Esophagus (tissue), 2 donors: ENCODE measurements around the gene MEDAG. TPM values are rescaled to one million over a fixed set of nuclear protein-coding genes. Genes with fewer than 3 reads are reported as not detected.
"Not testable (repeated sequence)": the region's sequence is repeated elsewhere in the genome, so short reads cannot be mapped to it uniquely, and the experiment has no call there.

Source experiments
- H3K27ac ChIP-seq, 2 donors: one replicate each; pipeline ENCODE4 v1.5.1; 2013; ENCODE audit warnings: low read depth in 2 of 2, mild to moderate bottlenecking in 2 of 2, inconsistent platforms in 1 of 2, low read length in 1 of 2, moderate library complexity in 1 of 2
- H3K27me3 ChIP-seq, 2 donors: one replicate each; pipeline ENCODE4 v1.6.1; 2013; ENCODE audit warnings: low read length in 2 of 2, control low read depth in 1 of 2, mild to moderate bottlenecking in 1 of 2; ENCODE audit not compliant: insufficient read depth in 2 of 2, control insufficient read depth in 1 of 2
- H3K36me3 ChIP-seq, 2 donors: one replicate each; pipeline ENCODE4 v1.6.1; 2013; ENCODE audit warnings: low read length in 1 of 2; ENCODE audit not compliant: control insufficient read depth in 2 of 2, insufficient read depth in 2 of 2
- H3K4me1 ChIP-seq, 2 donors: one replicate each; pipeline ENCODE4 v1.6.1; 2013; ENCODE audit warnings: low read length in 1 of 2; ENCODE audit not compliant: control insufficient read depth in 2 of 2, insufficient read depth in 2 of 2
- H3K4me3 ChIP-seq, 2 donors: one replicate each; pipeline ENCODE4 v1.5.1; 2013; ENCODE audit warnings: low read length in 2 of 2, mild to moderate bottlenecking in 2 of 2, low read depth in 1 of 2, moderate library complexity in 1 of 2
- H3K9me3 ChIP-seq, 2 donors: one replicate each; pipeline ENCODE4 v1.6.1; 2013; ENCODE audit warnings: mild to moderate bottlenecking in 2 of 2, low read depth in 1 of 2, low read length in 1 of 2, moderate library complexity in 1 of 2; ENCODE audit not compliant: control insufficient read depth in 2 of 2, insufficient read depth in 1 of 2
- WGBS, 2 donors: extraction: QIAGEN DNeasy Blood & Tissue Kit; methylation state at CpG; one replicate each; pipeline ENCODE4 v1.1.7; 2013; 5-methylcytosine and 5-hydroxymethylcytosine counted together
- polyA plus RNA-seq, 2 donors: library from polyadenylated mRNA; stranded (reverse); fragments of 200-250 nt; gene quantifications; one replicate each; pipeline ENCODE4 v1.2.3, GENCODE V29; 2013
- donor health status: healthy with polysubstance abuse.
- donor health status: Bipolar disorder and iron deficiency.

Gene MEDAG
- polyA plus RNA-seq, 2 donors = 1.5 to 1.7 TPM

DNA sequence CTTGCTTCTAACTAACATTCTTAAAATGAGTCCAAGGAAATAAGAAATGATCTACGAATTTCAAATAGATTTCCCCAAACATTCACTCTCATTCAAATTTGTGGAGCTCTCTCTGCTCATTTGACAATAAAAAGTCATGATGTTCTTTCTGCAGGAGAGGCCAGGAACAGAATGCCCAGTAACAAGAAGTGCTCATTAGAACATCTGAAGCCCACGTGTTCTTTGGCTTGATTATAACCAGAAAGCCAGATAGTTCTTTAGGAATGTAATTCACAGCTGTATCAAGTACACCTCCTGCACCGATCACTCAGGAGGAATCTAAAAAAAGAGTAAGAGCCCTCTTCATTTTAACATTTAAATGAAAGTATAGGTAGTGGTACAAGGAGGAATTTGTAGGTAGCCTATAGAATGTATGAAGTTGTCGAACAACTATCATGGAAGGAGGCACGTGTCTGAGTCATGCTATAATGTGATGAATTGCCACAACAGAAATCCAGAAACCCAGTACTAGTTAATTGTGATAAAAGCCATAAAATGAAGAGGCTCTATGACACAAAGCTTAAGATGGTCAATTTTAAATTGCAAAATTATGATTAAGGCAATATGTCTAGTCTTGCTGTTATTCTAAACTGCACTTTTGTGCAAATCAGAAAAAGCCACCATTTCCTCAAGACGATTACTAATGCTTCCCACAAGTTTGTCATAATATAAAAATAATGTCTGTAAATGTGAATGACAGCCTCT is 12.8 kb downstream of the MEDAG start:
- Histone ChIP-seq H3K27me3 (no peaks in the 10 kb centered on the region), H3K4me3 (no peak overlapping the region), H3K27ac (no peak overlapping the region), H3K9me3 (no peaks in the 10 kb centered on the region), H3K36me3 (no peaks in the 10 kb centered on the region), H3K4me1 (peaks cover 0 to 5% of the 10 kb centered on the region in 2 donors)
- WGBS, 2 donors = 71 to 73% methylated on average over 6 of the region's 6 CpGs

DNA sequence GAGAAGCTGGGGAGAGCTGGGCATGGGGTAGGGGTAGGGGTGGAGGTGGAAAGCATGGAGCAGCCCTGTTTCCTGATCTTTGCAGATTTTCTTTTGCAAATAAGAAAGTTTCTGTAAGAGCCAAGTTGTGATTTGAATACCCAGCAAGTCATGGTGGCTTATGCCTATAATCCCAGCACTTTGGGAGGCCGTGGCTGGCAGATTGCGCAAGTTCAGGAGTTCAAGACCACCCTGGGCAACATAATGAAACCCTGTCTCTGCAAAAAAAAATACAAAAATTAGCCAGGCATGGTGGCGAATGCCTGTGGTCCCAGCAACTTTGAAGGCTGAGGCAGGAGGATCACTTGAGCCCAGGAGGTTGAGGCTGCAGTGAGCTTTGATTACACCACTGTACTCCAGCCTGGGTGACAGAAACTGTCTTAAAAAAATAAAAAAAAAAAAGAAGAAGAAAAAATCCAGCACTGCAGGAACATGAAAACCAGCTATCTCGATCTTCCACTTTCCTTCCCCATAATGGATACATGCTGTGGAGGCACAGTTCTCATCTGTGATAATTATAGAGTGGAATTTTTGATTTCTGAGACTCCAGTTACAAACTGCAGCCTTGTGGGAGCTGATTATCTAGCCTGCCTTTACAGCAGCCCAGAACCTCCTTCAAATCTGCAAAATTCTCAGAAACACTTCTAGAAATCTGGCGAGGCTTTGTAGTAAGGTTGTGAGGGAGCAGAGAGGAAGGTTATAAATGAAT is 14.3 kb downstream of the MEDAG start:
- H3K4me1 ChIP-seq = peaks cover 0 to 5% of the 10 kb centered on the region in 2 donors
- no peaks in the 10 kb centered on the region for H3K27me3 ChIP-seq
- no peak overlapping the region for H3K4me3 ChIP-seq
- no peaks in the 10 kb centered on the region for H3K36me3 ChIP-seq
- no peaks in the 10 kb centered on the region for H3K9me3 ChIP-seq
- H3K27ac ChIP-seq = no peak overlapping the region
- 87 to 88% methylated on average over 5 of the region's 5 CpGs for WGBS, 2 donors

DNA sequence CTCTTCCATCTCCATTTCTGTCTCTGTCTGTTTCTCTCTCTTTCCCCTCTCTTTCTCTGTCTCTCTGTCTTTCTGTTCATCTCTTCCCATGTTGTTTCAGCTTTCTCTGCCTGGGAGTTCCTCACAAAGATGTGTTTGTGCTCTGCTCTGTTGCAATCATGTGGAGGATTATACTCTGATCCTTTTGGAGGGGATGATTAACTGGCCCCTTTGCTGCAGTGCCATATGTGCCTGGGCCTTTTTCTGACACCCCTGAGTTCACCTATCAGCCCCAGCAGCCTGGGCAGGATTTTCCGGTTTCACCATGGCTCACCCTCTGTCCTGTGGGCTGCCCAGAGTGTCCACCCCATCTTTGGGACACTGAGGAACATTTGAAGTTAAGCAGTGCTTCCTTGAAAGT is 17.3 kb downstream of the MEDAG start:
- Histone ChIP-seq H3K27ac (peak overlapping the region; percentile 75 to 91), H3K9me3 (no peaks in the 10 kb centered on the region), H3K27me3 (no peaks in the 10 kb centered on the region), H3K4me1 (peaks cover 0 to 2% of the 10 kb centered on the region in 2 donors), H3K4me3 (no peak overlapping the region), H3K36me3 (no peaks in the 10 kb centered on the region)
- WGBS, 2 donors = 57 to 68% methylated on average over 1 of the region's 1 CpG

DNA sequence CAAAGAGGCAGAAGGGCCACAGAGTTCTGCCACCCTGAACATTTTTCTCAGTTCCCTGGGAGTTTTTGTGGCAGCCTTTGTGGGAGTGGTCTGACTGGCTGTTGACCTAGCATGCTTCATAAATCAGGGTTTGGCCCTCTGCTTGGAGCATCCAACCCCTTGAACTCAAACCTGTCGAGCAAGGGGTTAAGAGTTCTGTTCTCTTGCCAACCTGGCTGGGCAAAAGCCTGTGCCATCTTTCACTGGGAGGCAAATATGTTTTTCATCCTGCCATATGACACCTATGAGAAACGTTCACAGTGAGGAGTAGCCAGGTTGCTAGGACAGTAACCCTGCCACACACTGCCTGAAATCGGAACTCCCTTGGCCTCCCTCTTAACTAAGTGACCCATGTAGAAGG is 18.6 kb downstream of the MEDAG start:
- Histone ChIP-seq H3K27me3 (no peaks in the 10 kb centered on the region), H3K27ac (peak overlapping the region; percentile 88 to 92), H3K4me3 (no peak overlapping the region), H3K36me3 (no peaks in the 10 kb centered on the region), H3K9me3 (no peaks in the 10 kb centered on the region), H3K4me1 (peaks cover 0 to 7% of the 10 kb centered on the region in 2 donors)
- 49 to 57% methylated on average over 3 of the region's 3 CpGs for WGBS, 2 donors

DNA sequence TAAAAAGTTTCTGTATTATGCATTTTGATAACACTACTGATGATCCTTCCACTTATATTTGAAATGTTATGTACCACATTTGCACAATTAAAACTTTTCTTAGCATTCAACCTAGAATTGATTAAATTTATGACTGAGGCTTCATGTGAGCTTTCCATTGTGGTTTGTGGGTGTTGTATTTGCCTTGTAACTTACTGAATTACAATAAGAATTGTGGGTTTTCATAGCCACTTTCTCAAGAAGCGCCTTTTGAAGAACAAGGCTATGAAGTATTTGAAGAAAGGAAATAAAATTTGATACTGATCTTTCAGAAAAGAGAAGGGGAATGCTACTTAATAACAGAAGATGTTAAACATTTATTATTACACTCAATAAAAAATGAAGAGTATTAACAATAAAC is 19.4 kb downstream of the MEDAG start:
- Histone ChIP-seq H3K9me3 (no peaks in the 10 kb centered on the region), H3K36me3 (no peaks in the 10 kb centered on the region), H3K27ac (peak overlapping the region in 1 of 2 donors; percentile 18), H3K4me1 (peaks cover 0 to 7% of the 10 kb centered on the region in 2 donors), H3K4me3 (no peak overlapping the region), H3K27me3 (no peaks in the 10 kb centered on the region)
- WGBS, 2 donors = 88 to 95% methylated on average over 1 of the region's 1 CpG

DNA sequence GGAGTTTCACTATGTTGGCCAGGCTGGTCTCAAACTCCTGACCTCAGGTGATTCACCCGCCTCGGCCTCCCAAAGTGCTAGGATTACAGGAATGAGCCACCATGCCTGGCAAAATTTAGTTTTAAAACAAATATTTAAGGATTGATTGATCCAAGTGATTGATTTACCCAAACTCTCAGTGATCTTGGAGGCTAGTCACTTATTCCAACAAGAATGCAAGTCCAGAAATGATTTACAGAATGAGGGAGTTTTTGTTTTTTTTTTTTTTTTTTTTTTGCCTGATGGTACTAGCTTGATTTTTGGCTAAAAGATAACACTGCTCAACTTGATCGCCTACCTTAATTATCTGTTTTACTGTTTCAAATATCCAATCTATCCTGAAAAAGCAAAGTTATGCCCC is 20.7 kb downstream of the MEDAG start:
- WGBS, 2 donors = 77 to 92% methylated on average over 3 of the region's 3 CpGs
- Histone ChIP-seq H3K4me3 (no peak overlapping the region), H3K9me3 (no peaks in the 10 kb centered on the region), H3K27ac (no peak overlapping the region), H3K27me3 (no peaks in the 10 kb centered on the region), H3K4me1 (peaks cover 0 to 7% of the 10 kb centered on the region in 2 donors), H3K36me3 (no peaks in the 10 kb centered on the region)

DNA sequence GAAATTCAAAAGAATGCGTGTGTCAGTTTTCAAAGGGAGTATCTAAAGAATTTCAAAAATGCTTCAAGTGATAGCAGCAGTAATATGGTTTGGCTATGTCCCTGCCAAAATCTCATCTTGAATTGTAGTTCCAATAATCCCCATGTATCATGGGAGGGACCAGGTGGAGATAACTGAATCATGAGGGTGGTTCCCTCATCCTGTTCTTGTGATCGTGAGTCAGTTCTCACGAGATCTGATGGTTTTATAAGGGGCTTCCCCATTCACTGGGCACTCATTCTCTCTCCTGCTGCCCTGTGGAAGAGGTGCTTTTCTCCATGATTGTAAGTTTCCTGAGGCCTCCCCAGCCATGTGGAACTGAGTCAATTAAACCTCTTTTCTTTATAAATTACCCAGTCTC is 21.1 kb downstream of the MEDAG start:
- not testable (repeated sequence) for H3K4me1 ChIP-seq, H3K4me3 ChIP-seq, H3K36me3 ChIP-seq, H3K27me3 ChIP-seq, H3K9me3 ChIP-seq
- H3K27ac ChIP-seq = peak overlapping the region; percentile 11 to 34
- WGBS, 2 donors = 64 to 69% methylated on average over 3 of the region's 3 CpGs

DNA sequence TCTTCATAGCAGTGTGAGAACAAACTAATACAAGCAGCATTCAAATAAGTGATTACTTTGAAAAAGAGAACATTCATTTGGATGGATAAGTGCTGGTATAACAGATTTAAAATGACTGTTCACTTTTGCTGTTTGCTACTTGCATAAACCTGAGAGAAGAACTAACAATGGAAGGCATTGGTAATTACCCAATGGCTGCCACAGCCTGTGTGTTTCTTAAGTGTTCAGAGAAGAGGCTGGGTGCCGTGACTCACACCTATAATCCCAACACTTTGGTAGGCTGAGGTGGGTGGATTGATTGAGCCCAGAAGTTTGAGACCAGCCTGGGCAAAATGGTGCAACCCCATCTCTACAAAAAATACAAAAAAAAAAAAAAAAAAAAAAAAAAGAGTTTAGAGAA is 21.5 kb downstream of the MEDAG start:
- Histone ChIP-seq H3K4me3 (no peak overlapping the region), H3K4me1 (peaks cover 3 to 7% of the 10 kb centered on the region in 2 donors), H3K27ac (peak overlapping the region; percentile 72 to 73), H3K36me3 (no peaks in the 10 kb centered on the region), H3K27me3 (no peaks in the 10 kb centered on the region), H3K9me3 (no peaks in the 10 kb centered on the region)
- WGBS, 2 donors = 59 to 72% methylated on average over 1 of the region's 1 CpG

DNA sequence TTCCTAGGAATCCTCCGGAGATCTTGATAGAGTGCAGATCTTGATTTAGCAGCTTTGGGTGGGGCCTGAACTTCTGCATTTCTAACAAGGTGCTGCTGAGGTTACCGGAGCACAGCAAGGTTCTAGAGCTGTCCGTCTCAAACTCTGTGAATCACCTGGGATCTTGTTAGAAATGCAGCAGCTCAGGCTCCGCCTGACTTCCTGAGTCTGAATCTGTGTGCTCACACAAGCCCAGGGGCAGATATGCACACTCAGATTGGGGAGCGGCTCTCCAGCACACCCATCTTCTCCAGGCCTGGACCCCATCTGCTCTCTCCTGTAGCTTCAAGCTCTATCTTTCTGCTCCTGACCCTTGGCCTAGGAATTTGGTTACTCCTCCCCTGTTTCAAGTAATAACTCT is 22.9 kb downstream of the MEDAG start:
- no peak overlapping the region for H3K4me3 ChIP-seq
- no peaks in the 10 kb centered on the region for H3K9me3 ChIP-seq
- peak overlapping the region; percentile 79 to 86 for H3K27ac ChIP-seq
- 60 to 63% methylated on average over 5 of the region's 5 CpGs for WGBS, 2 donors
- no peaks in the 10 kb centered on the region for H3K36me3 ChIP-seq
- no peaks in the 10 kb centered on the region for H3K27me3 ChIP-seq
- H3K4me1 ChIP-seq = peaks cover 3 to 4% of the 10 kb centered on the region in 2 donors
